DLD1 (cell line): ENCODE results near the gene NID1.
"Not testable (repeated sequence)": the region's sequence is repeated elsewhere in the genome, so short reads cannot be mapped to it uniquely, and the experiment has no call there.

ENCODE experiments used
- in situ Hi-C: cut with HindIII; loops from 2 replicates; pipeline ENCODE4 v1.10.0; 2017; ENCODE audit warnings: low sequenced_read_pairs

NID1 gene

DNA sequence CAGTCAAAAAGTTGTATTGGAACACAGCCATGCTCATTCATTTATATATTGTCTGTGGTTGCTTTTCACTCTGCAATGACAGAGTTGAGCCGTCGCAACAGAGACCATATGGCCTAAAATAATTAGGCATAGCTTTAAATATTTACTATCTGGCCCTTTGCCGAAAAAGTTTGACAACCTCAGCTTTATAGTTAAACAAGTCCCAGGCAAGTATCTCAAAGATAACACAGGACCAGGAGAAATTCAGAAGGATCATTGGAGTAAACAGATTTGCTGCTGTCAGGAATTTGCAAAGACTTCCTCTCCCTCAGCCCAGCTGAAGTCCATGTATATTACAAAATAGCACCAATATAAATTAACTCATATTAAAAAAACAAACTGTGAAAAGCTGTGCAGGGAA, 34.4 kb downstream of the NID1 start:
- in situ Hi-C loops: no loop called here

GRCh38 chr1:236029428-236029940, 35.4 kb downstream of the NID1 start:
- in situ Hi-C loops: no loop called here

- in situ Hi-C loops: no loop called here
These were observed 37.8 kb downstream of the NID1 start for GRCh38 chr1:236027104-236027503.

DNA sequence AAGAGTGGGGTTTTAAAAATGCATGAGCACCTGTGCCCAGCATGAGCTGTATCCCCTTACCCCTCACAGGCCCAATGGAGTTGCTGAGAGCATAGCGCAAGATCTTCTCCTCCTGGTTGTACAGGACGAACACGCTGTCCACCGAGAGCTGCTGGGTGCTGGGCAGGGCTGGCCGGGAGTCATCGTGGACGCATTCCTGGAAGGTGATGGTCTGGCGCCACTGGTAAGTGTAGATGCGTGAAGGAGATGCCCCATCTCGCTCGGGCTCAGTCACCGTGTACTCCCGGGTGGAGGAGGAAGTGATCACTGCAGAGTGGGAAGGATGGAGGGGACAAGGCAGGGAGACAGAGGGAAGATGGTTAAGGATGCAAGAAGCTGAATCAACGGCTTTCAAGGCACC, 39.1 kb downstream of the NID1 start:
- in situ Hi-C loops: no loop called here

GRCh38 chr1:236024641-236025040, 40.2 kb downstream of the NID1 start:
- in situ Hi-C loops: no loop called here

- in situ Hi-C loops: no loop called here
These were observed 40.8 kb downstream of the NID1 start for GRCh38 chr1:236023926-236024565.

DNA sequence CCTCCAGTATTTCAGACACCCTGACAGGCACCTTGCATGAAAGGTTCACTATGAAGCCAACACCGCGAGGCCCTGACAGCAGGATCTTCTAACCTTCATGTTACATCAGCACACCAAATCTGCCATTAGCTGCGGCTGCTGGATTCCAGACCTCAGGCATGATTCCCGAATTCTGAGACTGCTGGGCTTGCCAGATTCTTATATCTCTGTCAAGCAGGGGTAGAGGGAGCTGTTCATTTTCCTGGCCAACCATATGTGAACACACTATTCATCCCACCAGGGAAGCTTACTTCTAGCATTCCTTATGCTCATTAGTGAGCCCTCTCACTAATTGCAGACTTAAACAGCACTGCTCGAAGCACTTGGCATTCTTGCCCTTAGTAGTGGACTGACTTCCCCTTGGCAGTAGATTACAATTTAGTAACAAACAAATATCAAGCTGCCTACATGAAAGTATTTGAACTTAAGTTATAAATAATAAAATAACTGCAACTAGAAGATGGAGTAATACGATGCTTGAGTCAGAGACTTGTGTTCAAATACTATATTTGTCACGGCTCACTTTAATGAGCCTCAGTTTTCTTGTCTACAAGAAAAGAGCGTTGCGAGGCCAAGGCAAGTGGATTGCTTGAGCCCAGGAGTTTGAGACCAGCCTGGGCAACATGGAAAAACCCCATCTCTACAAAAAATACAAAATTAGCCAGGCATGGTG, 43.3 kb downstream of the NID1 start:
- in situ Hi-C loops: no loop called here

DNA sequence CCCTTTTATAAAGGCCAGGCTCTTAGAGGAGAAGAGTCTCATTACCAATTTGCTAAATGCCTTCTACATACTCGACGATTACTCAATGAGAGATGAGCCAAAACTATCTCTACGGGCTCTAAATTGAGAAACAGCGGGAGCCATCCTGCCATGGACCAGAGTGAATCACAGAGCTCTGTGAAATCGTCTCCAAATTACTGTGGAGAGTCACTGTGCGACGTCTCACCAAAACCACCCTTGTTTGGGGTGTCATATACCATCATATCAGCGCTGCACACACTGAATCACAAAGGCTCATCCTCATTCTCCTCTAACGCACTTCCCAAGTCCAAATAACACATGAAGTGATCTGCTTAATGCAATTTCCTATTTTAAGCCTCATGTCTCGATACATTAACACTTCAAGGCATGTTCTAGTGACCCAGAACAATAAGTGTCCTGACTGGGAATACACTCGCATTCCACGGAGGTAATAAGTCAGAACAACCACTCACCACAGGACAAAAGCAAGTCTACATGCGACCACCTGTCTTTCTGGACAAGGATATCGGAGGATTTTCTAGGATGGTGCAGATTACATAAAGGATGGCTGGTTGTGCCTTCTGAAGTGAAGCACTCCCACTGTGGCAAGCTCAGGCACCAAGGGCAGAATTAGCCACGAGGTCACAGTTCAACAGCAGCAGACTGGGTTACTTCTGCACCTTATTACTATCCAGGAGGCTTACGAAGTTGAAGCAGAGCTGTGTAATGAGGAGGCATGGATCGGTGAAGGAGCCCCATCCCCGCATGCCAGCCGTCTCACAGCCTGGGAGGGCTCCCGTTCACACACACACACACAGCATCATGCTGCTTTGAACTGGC, 44.3 kb downstream of the NID1 start:
- in situ Hi-C loops: no loop called here

GRCh38 chr1:236018885-236019453, 45.9 kb downstream of the NID1 start:
- in situ Hi-C loops: no loop called here

DNA sequence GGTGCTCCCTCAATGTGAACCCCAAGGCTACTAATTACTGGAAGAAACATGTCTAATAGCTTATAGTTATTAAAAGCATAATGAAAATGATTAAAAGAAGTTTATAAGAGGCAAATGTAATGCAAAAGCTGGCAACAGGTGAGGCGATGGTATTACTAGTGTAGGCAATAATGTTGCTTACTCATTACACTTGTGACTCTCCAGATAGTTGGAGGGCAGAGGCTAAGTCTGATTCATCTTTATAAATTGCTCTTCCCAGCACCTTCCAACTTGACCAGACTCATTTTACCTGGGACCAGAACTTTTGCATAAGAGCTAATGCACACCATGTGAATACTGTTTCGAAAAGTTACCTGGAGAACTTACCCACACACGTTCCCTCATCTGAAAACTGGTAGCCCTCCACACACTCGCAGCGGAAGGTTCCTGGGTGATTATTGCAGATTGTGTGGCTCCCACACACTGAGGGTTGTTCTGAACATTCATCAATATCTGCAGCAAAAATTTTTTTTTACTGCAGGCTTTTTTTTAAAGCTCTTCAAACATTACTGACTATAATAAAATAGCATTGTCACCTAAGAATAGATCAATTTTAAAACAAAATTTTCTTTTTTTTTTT, 48.0 kb downstream of the NID1 start:
- in situ Hi-C loops: no loop called here

GRCh38 chr1:236016083-236016482, 48.8 kb downstream of the NID1 start:
- in situ Hi-C loops: no loop called here

- in situ Hi-C loops: no loop called here
These were observed 49.4 kb downstream of the NID1 start for GRCh38 chr1:236015539-236015938.

GRCh38 chr1:236013330-236013729, 51.6 kb downstream of the NID1 start:
- in situ Hi-C loops: no loop called here

GRCh38 chr1:236011641-236012040, 53.2 kb downstream of the NID1 start:
- in situ Hi-C loops: no loop called here

GRCh38 chr1:236010443-236010842, 54.4 kb downstream of the NID1 start:
- in situ Hi-C loops: no loop called here

- in situ Hi-C loops: no loop called here
These were observed 55.0 kb downstream of the NID1 start for GRCh38 chr1:236009857-236010256.

- in situ Hi-C loops: no loop called here
These were observed 55.7 kb downstream of the NID1 start for GRCh38 chr1:236009191-236009590.

DNA sequence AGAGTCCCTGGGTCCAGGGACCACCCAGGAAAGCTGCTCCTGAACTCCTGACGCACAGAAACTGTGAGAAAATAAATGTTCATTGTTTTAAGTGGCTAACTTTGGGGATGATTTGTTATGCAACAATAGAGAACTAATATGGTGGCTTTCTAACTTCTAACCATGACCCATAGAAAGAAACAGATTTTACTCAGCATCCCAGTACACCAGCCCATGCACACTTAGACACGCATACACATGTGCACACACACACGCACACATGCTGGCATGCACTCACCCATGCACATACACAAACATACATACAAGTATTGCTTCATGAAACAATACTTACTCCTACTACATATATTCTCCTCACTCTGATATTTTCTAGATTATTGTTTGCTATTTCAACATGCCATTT, 57.1 kb downstream of the NID1 start:
- in situ Hi-C loops: no loop called here

- in situ Hi-C loops: not testable (repeated sequence)
These were observed 61.8 kb downstream of the NID1 start for GRCh38 chr1:236003058-236003457.

GRCh38 chr1:236002572-236002971, 62.3 kb downstream of the NID1 start:
- in situ Hi-C loops: no loop called here

- in situ Hi-C loops: no loop called here
These were observed 62.9 kb downstream of the NID1 start for GRCh38 chr1:236002025-236002390.
